GM18507 (cell line): ENCODE measurements around the gene PRMT3.
"Not testable (repeated sequence)": the region's sequence is repeated elsewhere in the genome, so short reads cannot be mapped to it uniquely, and the experiment has no call there.

Experiments used
- DNase-seq: peaks from one replicate; pipeline ENCODE4 v3.0.0; 2011; ENCODE audit warnings: low read depth; ENCODE audit not compliant: insufficient read length; ENCODE audit errors: extremely low spot score
- FAIRE-seq: peaks from 2 replicates; lab custom pipeline; 2011; peaks lifted over from hg19 to GRCh38; lab: Jason Lieb, UNC

The PRMT3 gene

DNA sequence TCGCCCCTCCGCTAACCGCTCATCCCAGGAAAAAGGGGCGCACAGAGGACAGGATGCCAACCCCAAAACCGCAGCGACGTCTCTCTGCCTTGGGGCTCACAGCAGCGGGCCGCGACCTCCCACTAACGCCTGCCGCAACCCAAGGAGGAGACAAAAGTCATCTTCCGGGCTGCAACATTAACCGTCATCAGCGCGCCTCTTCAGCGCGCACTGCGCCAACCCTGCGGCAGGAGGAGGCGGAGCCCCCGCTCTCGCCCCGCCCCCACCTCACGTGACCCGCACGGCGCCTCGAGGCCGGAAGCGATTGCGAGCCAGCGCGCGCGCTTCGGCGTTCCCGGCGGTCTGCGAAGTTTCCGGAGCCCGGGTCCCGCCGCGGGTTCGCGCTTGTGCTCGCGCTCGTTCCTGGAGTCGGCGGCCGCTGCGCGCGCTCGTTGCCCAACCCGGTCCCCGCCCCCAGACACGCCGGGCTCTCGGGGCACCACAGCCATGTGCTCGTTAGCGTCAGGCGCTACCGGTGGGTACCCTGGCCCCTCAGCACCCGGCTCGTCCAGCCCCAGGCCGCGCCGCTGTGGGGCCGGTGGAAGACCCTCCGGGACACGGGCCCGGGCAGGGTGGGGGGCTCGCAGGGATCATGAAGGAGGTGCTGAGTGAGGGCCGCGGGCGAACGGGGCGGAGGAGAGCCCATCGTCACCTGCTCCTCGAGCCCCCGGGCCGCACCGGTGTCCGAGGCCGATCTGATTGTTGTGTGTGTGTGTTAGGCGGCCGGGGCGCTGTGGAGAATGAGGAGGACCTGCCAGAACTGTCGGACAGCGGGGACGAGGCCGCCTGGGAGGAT lies at the start of gene PRMT3:
Gene PRMT3 (plus strand): TSS at position 456 of the 835 bp plus-strand sequence. CDS start 31 bp downstream, at position 487.
- DNase-seq (peak; percentile 85), FAIRE-seq (peak; percentile 94)

DNA sequence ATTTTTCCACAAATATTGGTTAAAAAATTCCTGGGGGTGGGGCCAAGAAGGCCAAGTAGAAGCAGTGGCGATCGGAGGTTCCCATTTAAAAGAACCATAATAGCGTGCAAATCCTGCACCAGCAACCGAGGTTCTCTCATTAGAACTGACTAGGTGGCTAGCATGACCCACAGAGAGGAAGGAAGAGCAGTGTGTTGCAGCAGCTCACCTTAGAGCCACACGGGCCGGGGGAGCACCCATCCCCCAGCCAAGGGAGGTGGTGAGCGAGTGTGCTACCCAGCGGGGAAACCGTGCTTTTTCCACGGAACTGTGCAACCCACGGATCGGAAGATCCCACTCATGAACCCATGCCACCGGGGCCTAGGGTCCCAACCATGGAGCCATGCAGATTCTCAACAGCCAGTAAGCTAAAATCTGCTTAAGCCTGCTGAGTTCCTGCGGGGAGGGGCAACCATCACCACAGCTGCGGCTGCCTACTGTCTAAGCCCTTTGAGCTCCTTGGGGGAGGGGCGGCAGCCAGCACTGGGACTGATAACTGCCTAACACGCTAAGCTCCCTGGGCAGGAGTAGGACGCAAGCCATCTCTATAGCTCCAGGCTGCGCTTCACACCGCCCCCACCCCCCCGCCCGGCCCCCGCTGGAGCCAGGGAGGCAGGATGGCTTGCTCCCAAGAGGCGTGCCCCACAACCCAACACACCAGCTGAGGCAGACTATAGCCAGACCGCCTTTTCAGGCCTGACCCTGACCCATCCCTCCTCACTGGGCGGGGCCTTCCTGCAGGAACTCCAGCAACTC lies 45.0 kb upstream of the PRMT3 start:
- no peak for DNase-seq
- no peak for FAIRE-seq

DNA sequence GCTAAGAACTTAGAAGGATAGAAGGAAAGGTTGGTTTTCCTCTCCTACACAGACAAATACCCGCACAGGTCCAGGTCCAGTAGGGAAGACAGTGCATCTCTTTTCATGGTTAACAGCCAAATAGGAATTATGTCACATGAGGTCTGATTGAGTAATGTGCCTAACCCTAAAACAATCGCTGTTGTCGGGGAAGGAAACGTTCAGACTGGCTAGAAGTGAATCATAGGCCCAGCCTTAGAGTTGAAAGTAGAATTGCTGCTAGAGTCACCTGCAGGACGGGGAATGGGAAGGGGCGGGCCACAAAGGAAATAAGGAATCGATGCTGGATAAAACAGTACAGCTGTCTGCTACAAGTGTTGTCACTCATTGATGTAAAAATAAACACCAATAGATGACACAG lies 36.4 kb upstream of the PRMT3 start:
- FAIRE-seq (no peak), DNase-seq (no peak)

DNA sequence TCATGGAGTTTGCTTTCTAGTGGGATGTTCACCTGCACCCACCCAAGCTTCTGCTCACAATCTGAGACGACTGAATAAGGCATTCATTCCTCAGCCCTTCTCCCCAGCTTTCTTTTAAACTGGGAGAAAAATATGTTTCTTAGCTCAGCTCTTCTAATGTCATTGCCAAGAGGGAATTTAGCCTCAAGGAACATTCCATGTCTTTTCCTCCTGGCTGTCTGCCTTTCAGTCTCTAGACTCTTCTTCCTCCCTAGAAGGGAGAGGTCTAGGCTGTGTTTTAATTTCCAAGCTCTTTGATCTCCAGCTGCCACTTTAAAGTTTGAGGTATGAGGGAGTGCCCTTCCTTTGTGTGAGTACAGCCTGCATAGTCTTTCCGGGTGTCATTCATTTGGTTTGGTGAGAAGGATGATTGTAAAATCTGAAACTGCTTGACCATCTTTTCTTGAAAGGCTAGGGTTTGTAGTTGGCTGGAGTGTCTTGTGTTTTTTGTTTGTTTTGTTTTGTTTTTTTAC lies 35.7 kb upstream of the PRMT3 start:
- no peak for FAIRE-seq
- DNase-seq, result no peak

DNA sequence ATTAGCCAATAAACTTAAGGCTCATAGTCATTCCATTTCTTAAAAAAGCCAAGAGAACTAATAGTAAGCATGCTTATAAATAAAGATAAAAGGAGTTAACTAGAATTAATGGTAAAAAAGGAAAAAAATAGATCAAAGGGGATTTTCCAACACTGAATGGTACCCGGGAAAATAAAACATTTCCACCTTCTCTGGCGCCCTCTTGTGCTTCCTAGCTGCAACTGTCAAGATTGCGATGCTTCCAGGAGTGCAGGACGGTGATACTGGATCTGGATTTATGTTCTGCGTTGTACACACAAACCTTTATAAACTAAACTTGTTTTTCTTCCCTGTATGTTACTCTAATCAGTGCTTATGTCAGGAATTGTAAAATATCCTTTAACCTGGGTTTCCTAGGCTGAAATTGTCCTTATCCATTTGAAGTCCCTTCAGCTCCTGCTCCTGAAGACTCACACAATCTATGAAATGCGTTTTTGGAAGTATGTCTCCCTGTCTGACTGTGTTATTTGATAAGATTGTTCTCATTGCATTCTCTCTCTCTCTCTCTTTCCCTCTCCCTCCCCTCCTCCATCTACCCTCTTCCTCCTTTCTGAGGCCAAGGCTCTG lies 33.6 kb upstream of the PRMT3 start:
- DNase-seq (no peak), FAIRE-seq (peak; percentile 68)

DNA sequence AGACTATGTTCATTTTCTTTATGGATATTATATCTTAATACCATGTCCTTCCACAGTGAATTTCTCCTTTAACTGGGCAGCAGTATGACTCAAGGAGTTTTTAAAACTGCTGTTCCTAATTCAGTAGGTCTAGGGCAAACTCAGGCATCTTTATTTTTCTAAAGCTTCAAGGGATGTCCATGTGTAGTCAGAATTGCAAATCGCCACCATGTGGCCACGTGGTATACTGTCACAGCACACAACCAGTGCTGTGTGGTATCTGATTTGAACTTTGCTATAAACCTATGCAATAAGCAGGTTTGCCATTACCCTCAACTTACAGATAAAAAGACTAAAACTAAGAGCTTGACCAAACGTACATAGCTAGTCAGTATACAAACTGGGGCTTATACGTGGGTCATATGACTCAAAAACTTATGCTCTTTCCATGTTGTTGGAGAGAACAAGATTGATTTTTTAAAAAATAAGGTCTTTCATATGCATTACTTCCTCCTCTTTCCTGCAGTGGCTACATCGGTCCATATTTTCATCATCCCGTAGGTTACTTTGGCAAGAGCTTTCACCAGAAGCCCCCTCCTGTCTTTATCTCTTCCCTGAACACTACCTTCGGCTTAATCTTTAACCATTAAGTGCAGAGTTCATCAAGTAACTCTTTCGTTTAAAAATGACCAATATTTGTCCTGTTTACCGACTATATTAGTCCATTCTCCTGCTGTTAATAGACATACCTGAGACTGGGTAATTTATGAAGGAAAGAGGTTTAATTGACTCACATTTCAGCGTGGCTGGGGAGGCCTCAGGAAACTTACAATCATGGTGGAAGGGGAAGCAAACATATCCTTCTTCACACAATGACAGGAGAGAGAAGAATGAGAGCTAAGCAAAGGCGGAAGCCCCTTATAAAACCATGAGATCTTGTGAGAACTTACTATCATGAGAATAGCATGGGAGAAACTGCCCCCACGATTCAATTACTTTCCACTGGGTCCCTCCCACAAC lies 32.0 kb upstream of the PRMT3 start:
- peak; percentile 52 for FAIRE-seq
- DNase-seq, result no peak

DNA sequence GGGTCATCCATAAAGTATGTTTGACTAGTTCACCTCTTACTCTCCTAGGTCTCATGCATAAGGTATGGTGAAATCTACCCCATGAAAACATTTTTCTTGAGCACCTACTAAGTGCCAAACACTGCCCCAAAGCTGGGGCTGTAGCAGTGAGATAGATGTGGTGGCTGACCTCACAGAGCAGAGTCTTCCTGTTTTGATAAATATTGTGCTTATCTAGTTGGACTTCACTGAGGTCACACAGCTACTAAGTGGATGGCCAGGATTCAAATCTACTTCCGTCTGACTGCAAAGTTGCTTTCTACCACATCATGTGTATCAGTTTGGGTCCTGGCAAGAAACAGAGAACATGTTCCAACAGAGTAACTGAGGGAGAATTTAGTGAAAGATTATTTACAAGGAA lies 30.4 kb upstream of the PRMT3 start:
- FAIRE-seq, result no peak

DNA sequence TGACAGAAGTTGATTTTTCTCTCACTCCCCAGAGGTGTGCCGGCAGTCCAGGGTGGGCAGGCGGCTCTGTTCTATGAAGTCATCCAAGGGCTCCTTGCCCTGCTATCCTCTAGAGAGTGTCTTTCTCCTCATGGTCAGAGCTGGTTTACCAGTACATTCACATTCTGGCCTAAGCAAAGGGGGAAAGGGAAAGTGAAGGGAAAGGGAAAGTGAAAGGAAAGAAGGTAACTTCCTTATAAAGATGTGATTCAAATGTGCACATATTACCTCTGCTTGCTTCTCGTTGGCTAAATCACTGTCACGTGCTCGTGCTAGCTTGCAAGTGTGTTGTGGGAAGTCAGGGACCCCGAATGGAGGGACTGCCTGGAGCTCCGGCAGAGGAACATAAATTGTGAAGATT lies 26.9 kb upstream of the PRMT3 start:
- DNase-seq (no peak), FAIRE-seq (peak; percentile 46)

More for the DNA sequence above, 30.4 kb upstream of the PRMT3 start:
- no peak for DNase-seq

DNA sequence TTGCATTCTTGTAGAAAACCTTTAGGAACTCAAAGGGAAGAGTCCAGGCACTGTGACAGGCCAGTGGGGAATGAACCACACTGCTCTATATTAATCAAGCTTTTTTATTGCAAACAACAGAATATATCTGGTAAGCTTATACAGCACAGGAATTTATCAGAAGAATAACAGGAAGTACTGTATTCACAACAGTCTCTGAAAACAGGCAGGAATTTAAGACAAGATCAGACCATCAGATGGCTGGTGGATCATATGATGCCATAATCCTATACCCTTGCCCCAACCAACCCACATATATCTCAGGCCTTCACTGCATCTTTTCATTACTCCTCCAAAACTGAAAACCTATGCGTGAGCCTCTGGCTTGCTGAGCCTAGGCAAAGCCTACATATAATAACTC lies 25.0 kb upstream of the PRMT3 start:
- DNase-seq (no peak), FAIRE-seq (no peak)

DNA sequence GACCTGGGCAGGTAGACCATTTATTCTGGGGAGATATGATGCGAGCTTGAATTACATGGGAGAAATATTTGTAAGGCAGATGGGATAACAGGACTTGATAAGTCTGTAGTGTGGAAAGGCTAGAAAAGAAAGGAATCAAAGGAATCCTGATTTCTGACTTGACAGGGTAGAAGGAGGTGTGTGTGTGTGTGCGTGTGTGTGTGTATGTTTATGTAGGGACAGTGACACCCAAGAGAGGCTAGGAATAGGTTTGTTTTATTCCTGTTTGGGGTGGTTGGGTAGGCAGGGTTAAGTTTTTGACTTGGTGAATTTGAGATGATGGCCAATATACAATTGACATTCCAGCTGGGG lies 24.4 kb upstream of the PRMT3 start:
- DNase-seq (no peak), FAIRE-seq (no peak)

DNA sequence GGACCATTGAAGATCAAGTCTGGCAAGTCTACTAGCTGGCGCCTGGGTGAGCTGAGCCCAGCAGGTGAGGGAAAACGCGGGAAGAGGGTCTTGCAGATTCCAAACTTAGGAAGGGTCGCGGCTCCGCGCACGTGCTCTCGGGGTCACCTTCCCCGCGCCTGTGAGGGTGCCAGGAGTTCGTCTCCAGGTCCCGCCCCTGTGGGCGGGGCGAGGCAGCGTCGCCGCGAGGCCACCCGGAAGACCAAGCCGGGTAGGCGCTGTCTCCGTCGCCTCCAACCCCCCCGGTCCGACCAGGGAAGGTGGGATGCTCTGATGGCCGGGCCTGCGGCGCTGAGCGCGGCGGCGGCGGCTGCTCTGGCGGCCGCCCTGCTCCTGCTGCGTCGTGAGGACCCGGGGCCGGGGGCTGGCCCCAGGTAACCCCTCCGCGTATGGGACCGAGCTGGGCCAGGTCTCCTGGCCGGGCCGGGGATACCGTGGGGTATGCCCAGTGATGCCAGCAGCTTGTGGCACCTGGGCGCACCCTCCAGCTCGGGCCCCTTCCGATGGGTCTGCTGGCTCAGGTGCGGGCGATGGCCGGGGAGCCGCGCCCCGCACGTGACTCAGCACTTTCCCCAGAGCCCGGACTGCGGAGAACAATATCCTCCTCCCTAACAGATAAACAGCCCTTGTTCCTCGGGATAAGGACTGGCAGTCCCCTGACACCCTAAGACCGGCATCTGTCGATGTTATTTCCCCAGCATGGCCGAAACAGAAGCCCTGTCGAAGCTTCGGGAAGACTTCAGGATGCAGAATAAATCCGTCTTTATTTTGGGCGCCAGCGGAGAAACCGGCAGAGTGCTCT lies 23.8 kb upstream of the PRMT3 start, which contains the start of gene HTATIP2:
Gene HTATIP2 (plus strand): TSS at position 215 of the 841 bp plus-strand sequence. CDS start 524 bp downstream, at position 739.
- FAIRE-seq, result peak; percentile 85

DNA sequence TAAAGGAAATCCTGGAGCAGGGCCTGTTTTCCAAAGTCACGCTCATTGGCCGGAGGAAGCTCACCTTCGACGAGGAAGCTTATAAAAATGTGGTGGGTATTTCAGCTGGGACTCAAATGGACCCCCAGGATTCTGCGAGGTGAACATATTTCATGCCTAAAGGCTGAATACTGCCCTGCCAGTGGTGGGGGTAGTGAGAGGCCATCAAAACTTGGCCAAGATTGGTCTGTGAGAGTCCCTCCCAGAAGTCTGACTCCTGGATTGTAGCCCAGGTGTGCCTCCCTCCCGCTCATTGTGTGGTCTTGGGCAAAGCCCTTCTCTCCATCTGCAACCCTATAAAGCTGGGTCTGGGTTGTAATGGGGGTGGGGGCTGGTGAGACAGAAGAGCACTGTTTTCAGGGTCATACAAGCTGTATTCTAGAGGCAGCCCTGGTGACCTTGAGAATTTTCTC lies 23.1 kb upstream of the PRMT3 start:
- no peak for FAIRE-seq
- DNase-seq, result no peak

More for the DNA sequence above, 23.8 kb upstream of the PRMT3 start, which contains the start of gene HTATIP2:
- peak; percentile 58 for DNase-seq

DNA sequence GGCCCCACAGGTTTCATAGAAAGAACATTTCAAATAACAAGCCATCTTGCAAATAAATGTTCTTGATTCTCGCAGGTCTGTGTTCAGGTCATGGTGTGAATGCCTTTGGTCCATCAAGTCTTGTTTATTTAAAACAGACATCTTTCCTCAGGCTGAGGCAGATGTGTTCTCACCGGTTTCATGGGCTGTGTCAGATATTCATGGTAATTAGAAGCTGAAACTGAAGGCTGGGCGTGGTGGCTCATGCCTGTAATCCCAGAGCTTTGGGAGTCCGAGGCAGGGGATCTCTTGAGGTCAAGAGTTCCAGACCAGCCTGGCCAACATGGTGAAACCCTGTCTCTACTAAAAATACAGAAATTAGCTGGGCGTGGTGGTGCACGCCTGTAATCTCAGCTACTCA lies 22.1 kb upstream of the PRMT3 start:
- FAIRE-seq, DNase-seq: not testable (repeated sequence)

DNA sequence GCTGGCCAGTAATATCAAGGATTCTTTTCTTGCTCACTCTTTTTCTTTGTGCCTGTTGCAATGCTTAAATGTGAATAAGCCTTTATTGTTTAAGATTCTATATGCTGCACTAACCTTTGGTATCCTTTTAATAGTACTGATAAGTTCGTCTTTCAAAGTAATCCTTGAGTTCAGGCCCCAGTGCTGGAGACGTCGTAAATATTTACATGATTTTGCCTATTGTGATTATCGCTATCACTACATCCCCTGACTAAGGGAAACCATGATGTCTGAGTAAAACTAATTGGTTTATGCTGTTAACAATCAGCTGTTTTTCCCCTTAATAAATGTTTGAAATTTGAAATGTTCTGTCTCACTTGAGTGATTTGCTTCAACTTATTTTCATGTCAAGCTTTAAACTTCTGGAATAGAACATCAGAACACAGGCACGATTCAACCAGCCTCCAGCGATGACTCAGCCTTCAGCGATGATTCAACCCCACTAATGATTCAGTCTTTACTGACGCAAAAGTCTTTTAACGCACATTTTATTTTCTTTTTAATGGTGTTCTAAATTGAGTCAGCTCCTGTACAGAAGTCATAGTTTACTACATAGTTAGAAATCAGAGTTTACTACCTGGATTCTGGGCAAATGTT lies 20.1 kb upstream of the PRMT3 start:
- no peak for DNase-seq
- no peak for FAIRE-seq

DNA sequence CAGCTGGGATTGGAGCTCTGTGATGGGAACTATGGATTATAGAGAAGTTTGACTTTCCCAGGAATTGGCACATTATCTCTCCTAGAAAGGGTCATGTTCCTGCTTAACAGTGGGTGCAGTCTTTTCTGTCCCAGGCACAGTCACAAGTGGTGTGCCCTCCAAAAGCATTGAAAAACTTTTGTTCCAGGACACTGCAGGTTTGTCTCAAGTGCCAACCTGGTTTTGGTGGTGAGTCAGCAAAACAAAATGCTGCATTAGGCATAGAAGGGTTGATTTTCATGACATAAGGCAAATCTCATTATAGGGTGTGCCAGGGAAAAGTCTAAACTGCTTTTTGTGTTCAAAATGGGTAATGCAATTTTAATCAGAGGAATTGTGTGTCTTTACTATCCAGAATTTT lies 19.1 kb upstream of the PRMT3 start:
- no peak for DNase-seq
- no peak for FAIRE-seq

DNA sequence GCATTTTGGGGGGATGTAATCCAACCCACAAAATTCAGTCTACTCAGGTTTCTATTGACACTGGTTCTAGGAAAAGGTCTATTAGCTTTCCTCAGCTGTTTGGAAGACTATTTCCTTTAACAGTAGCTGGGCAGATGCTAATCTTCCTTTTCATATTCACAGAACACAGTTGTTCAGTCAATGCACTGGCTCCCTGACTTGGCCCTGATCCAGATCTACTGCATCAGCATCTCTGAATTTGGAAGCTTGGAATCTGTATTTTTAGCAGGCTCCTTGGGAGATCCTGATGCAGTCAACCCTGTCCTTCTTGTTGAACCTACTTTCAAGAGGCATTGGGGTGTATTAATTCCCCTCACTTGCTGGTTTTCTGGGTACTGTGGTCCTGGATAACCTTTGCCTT lies 17.7 kb upstream of the PRMT3 start:
- FAIRE-seq (no peak), DNase-seq (no peak)

DNA sequence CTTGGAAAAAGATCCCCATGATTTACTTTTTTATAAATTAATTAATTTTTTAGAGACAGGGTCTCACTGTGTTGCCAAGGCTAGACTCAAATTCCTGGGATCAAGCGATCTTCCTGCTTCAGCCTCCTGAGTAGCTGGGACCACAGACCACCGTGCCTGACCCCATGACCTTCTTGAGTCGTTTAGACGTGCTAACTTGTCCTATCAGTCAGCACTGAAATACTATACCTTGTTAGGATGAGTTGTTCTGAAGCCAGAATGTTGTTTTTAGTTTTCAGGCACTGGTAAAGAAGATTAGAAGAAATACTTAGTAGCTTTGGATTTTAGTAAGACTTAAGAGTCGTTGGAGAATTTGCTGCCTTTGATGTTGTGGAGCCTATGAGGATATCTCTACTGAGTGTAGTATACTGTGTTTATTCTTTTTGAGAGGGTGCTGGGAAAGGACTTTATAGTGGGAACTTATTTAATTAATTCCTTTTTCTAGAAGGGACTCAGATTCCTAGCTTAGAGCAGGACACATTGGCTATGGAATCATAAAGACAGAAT lies 15.4 kb upstream of the PRMT3 start:
- no peak for FAIRE-seq
- no peak for DNase-seq
